IMR-90 (cell line): ENCODE measurements around the gene CRTAC1.

Experiments used
- BHLHE40 ChIP-seq: fragments of 150-350 bp; IDR thresholded peaks from 2 replicates; pipeline ENCODE4 v1.6.1; 2016; ENCODE audit warnings: mild to moderate bottlenecking, low read depth, low read length
- CEBPB ChIP-seq: IDR thresholded peaks from 2 replicates; pipeline ENCODE4 v1.6.1; 2012; ENCODE audit warnings: low read depth, low read length, improper control_type of control experiment
- MAFK ChIP-seq: IDR thresholded peaks from 2 replicates; pipeline ENCODE4 v1.6.1; 2012; ENCODE audit warnings: low read depth, low read length, improper control_type of control experiment
- MXI1 ChIP-seq: IDR thresholded peaks from 2 replicates; pipeline ENCODE4 v1.6.1; 2012; ENCODE audit warnings: low read depth, mild to moderate bottlenecking, low read length, moderate library complexity, borderline replicate concordance
- POLR2A ChIP-seq: IDR thresholded peaks from 2 replicates; pipeline ENCODE4 v1.6.1; 2012; ENCODE audit warnings: mild to moderate bottlenecking, low read depth, low read length
- RCOR1 ChIP-seq: IDR thresholded peaks from 2 replicates; pipeline ENCODE4 v1.6.1; 2012; ENCODE audit warnings: mild to moderate bottlenecking, low read length, improper control_type of control experiment; ENCODE audit not compliant: insufficient replicate concordance
- RFX5 ChIP-seq: IDR thresholded peaks from 2 replicates; pipeline ENCODE4 v1.8.0; 2012; ENCODE audit warnings: low read depth, mild to moderate bottlenecking, low read length, moderate library complexity
- TF ChIP-seq, protein P1 (sequence below): conservative IDR thresholded peaks from 2 replicates; pipeline ENCODE4 v1.5.1; 2012; ENCODE audit warnings: mild to moderate bottlenecking, low read depth, low read length, improper control_type of control experiment
- TF ChIP-seq, protein P2 (sequence below): fragments of 150-350 bp; IDR thresholded peaks from 2 replicates; pipeline ENCODE4 v1.6.1; 2017; ENCODE audit warnings: mild to moderate bottlenecking, antibody characterized with exemption, low read length, low read depth
- TF ChIP-seq, protein P3 (sequence below): fragments of 150-350 bp; IDR thresholded peaks from 2 replicates; pipeline ENCODE4 v1.6.1; 2016; ENCODE audit warnings: low read depth, mild to moderate bottlenecking, low read length, moderate library complexity, borderline replicate concordance

DNA sequence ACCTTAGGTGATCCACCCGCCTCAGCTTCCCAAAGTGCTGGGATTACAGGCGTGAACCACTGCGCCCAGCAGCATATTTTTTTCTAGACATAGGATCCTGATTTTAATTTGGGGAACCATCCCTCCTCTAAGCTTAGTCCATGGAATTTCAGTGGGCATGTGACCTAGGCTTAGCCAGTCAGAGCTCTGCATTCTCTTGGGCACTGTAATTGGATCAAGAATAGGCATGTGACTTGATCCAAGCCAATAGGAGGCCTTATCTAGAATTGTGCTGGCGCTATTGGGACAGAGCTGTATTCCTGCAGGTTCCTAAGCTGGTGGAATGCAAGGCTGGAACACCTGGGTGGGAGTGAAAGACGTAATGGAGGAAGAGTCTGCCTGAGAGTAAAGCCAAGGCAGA is 36.7 kb upstream of the CRTAC1 start:
- TF ChIP-seq POLR2A (no peak), MXI1 (no peak), CEBPB (no peak), BHLHE40 (no peak), RCOR1 (no peak), MAFK (no peak), RFX5 (no peak)
- TF ChIP-seq, protein P1, sequence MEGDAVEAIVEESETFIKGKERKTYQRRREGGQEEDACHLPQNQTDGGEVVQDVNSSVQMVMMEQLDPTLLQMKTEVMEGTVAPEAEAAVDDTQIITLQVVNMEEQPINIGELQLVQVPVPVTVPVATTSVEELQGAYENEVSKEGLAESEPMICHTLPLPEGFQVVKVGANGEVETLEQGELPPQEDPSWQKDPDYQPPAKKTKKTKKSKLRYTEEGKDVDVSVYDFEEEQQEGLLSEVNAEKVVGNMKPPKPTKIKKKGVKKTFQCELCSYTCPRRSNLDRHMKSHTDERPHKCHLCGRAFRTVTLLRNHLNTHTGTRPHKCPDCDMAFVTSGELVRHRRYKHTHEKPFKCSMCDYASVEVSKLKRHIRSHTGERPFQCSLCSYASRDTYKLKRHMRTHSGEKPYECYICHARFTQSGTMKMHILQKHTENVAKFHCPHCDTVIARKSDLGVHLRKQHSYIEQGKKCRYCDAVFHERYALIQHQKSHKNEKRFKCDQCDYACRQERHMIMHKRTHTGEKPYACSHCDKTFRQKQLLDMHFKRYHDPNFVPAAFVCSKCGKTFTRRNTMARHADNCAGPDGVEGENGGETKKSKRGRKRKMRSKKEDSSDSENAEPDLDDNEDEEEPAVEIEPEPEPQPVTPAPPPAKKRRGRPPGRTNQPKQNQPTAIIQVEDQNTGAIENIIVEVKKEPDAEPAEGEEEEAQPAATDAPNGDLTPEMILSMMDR: no peak
- TF ChIP-seq, protein P2, sequence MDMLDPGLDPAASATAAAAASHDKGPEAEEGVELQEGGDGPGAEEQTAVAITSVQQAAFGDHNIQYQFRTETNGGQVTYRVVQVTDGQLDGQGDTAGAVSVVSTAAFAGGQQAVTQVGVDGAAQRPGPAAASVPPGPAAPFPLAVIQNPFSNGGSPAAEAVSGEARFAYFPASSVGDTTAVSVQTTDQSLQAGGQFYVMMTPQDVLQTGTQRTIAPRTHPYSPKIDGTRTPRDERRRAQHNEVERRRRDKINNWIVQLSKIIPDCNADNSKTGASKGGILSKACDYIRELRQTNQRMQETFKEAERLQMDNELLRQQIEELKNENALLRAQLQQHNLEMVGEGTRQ: no peak
- TF ChIP-seq, protein P3, sequence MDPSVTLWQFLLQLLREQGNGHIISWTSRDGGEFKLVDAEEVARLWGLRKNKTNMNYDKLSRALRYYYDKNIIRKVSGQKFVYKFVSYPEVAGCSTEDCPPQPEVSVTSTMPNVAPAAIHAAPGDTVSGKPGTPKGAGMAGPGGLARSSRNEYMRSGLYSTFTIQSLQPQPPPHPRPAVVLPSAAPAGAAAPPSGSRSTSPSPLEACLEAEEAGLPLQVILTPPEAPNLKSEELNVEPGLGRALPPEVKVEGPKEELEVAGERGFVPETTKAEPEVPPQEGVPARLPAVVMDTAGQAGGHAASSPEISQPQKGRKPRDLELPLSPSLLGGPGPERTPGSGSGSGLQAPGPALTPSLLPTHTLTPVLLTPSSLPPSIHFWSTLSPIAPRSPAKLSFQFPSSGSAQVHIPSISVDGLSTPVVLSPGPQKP: no peak
